ENCODE measurements around the gene TSPAN2.

Gene TSPAN2

DNA sequence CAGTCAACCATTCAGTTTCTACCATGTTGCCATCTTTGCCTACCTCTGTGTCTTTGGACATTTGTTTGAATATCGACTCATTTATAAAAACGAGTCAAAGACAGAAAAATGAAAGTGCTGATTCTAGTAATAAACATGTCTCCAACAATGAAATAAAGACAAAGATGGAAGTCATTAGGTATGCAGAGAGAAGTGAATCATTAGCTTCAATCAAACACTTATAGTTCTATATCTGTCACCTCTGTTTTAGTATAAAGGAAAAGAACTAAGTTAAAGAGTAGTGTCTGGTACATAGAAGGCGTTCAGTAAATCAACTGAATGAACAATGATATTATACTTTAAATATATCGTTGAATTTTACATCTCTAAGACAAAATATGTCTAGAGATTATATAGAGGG lies 1.7 kb upstream of the TSPAN2 start:
- in situ Hi-C loops (cut with MboI; ENCODE audit: low pct_unique_long_range_greater_than_20kb, low sequenced_read_pairs, unreplicated experiment): no loop called here
- no peak for DNase-seq (ENCODE audit: low spot score)

DNA sequence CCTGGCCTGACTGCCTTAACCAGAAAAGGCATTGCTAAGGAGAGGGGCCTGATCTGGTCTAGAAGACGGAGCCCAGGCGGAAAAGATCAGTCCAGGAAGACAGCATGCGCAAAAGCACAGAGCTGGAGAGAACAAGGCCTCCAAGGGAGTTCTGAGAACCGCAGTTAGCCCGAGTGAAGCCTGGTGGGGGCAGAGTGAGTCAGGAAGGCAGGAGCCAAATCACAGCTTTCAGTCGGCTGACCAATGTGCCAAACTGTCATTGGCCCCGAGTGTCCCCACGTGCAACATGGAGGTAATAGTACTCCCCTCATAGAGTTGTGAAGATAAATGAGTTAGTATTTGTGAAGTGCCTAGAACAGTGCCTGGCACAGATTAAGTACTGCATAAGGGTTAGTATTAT lies 1.2 kb upstream of the TSPAN2 start:
- no peak for TF ChIP-seq CTCF (IDR thresholded peaks at IDR 0.05; ENCODE audit: extremely low read depth, insufficient read depth, missing control alignments)
- in situ Hi-C loops (cut with MboI; ENCODE audit: low pct_unique_long_range_greater_than_20kb, low sequenced_read_pairs, unreplicated experiment): no loop called here
- DNase-seq (ENCODE audit: low spot score): no peak

More for the DNA sequence above, 1.7 kb upstream of the TSPAN2 start:
- no peak for TF ChIP-seq CTCF (IDR thresholded peaks at IDR 0.05; ENCODE audit: extremely low read depth, insufficient read depth, missing control alignments)

DNA sequence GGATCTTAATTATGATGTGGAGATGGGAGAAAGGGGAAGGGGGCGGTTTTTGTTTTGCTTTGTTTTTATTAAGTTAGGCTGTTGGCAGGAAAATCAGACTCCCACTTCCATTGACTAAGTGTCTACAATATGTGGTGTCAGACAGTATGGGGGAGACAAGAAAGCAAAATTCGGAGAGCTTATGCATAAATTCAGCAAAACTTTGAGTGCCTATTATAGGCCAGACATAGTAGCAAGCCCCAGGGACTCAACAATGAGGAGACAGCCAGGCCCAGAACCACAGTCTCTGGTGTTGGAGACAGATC lies 835 bp upstream of the TSPAN2 start:
- TF ChIP-seq CTCF (IDR thresholded peaks at IDR 0.05; ENCODE audit: extremely low read depth, insufficient read depth, missing control alignments): no peak
- in situ Hi-C loops (cut with MboI; ENCODE audit: low pct_unique_long_range_greater_than_20kb, low sequenced_read_pairs, unreplicated experiment): no loop called here
- no peak for DNase-seq (ENCODE audit: low spot score)

- in situ Hi-C loops (cut with MboI; ENCODE audit: low pct_unique_long_range_greater_than_20kb, low sequenced_read_pairs, unreplicated experiment): no loop called here
- no peak for DNase-seq (ENCODE audit: low spot score)
- no peak for TF ChIP-seq CTCF (IDR thresholded peaks at IDR 0.05; ENCODE audit: extremely low read depth, insufficient read depth, missing control alignments)
Observed at GRCh38 chr1:115088871-115089419, 358 bp downstream of the TSPAN2 start.

DNA sequence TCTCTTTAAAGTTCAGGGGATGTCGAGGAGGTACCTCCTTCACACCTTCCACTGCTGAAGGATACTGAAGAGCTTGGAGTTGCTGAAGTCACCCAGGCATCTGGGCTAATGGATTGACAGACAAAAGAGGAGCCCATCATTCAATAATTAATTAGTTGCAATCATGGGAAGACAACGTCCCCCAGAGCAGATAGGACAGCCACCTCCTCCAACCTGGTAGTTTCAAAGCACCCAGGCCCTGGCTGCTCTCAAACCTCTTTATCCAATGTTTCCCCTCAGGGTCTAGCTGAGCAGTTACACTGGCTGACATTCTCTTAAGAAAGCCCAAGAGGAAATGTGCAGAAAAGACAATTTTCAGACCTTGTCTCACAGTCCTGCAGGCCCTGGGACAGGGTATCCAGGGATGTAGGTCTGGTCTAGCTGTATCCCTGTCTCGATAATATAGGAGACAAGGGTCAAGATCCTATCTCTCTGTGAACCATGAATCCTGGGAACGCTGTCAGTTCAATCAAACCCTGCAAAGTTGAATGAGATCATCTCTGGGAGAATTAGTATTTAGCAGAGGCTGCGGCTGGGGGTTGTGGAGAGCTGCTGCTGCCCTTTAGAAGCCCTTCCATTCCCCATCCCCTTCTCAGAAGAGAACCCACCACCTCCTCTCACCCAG lies 1.1 kb downstream of the TSPAN2 start:
- TF ChIP-seq CTCF (IDR thresholded peaks at IDR 0.05; ENCODE audit: extremely low read depth, insufficient read depth, missing control alignments): no peak
- in situ Hi-C loops (cut with MboI; ENCODE audit: low pct_unique_long_range_greater_than_20kb, low sequenced_read_pairs, unreplicated experiment): no loop called here
- DNase-seq (ENCODE audit: low spot score): no peak

- DNase-seq (ENCODE audit: low spot score): no peak
- no peak for TF ChIP-seq CTCF (IDR thresholded peaks at IDR 0.05; ENCODE audit: extremely low read depth, insufficient read depth, missing control alignments)
- in situ Hi-C loops (cut with MboI; ENCODE audit: low pct_unique_long_range_greater_than_20kb, low sequenced_read_pairs, unreplicated experiment): no loop called here
Observed at GRCh38 chr1:115086176-115086830, 3.0 kb downstream of the TSPAN2 start.

All from GM13977 (cell line).